Effector memory CD4-positive, alpha-beta T cell (primary cell): ENCODE data around the gene ADGRB3.
"Not testable (repeated sequence)": the region's sequence is repeated elsewhere in the genome, so short reads cannot be mapped to it uniquely, and the experiment has no call there.

Source experiments
- DNase-seq, 3 donors: peaks; one replicate each; pipeline ENCODE4 v3.0.0-alpha.2; 2020
- H3K27ac ChIP-seq: 2 replicates; pipeline ENCODE4 v1.7.0; 2013; ENCODE audit warnings: mild to moderate bottlenecking, low read length, moderate library complexity; ENCODE audit not compliant: insufficient read depth, poor library complexity, severe bottlenecking
- H3K27me3 ChIP-seq: replicated peaks from 2 replicates; pipeline ENCODE4 v1.7.0; 2013; ENCODE audit warnings: mild to moderate bottlenecking, low read length; ENCODE audit not compliant: insufficient read depth, control insufficient read depth, poor library complexity, severe bottlenecking
- H3K36me3 ChIP-seq: 2 replicates; pipeline ENCODE4 v1.7.0; 2013; ENCODE audit warnings: mild to moderate bottlenecking, low read length, moderate library complexity; ENCODE audit not compliant: control insufficient read depth, insufficient read depth
- H3K4me1 ChIP-seq: 2 replicates; pipeline ENCODE4 v1.7.0; 2013; ENCODE audit warnings: low read length, mild to moderate bottlenecking; ENCODE audit not compliant: control insufficient read depth, insufficient read depth, poor library complexity, severe bottlenecking
- H3K4me3 ChIP-seq: 2 replicates; pipeline ENCODE4 v1.7.0; 2013; ENCODE audit warnings: low read length, low read depth, mild to moderate bottlenecking; ENCODE audit not compliant: insufficient read depth, poor library complexity, severe bottlenecking
- H3K9me3 ChIP-seq: 2 replicates; pipeline ENCODE4 v1.7.0; 2013; ENCODE audit warnings: mild to moderate bottlenecking, low read length, moderate library complexity; ENCODE audit not compliant: control insufficient read depth

The ADGRB3 gene

GRCh38 chr6:68951270-68951669 lies 316.2 kb downstream of the ADGRB3 start:
- Histone ChIP-seq H3K27ac (no peak overlapping the region), H3K4me1 (no peaks in the 10 kb centered on the region), H3K4me3 (no peak overlapping the region), H3K36me3 (no peaks in the 10 kb centered on the region), H3K27me3 (no peaks in the 10 kb centered on the region), H3K9me3 (no peaks in the 10 kb centered on the region)
- no peak for DNase-seq

- Histone ChIP-seq H3K9me3 (no peaks in the 10 kb centered on the region), H3K27ac (no peak overlapping the region), H3K4me3 (no peak overlapping the region), H3K36me3 (no peaks in the 10 kb centered on the region), H3K4me1 (no peaks in the 10 kb centered on the region), H3K27me3 (no peaks in the 10 kb centered on the region)
- no peak for DNase-seq
These were observed 323.2 kb downstream of the ADGRB3 start for GRCh38 chr6:68958327-68958726.

GRCh38 chr6:68967549-68968300 lies 332.6 kb downstream of the ADGRB3 start:
- Histone ChIP-seq H3K27me3 (no peaks in the 10 kb centered on the region), H3K36me3 (no peaks in the 10 kb centered on the region), H3K4me3 (no peak overlapping the region), H3K27ac (no peak overlapping the region), H3K4me1 (no peaks in the 10 kb centered on the region), H3K9me3 (no peaks in the 10 kb centered on the region)
- peak in 1 of 3 donors; percentile 6 for DNase-seq

GRCh38 chr6:68968301-68968649 lies 333.2 kb downstream of the ADGRB3 start:
- no peaks in the 10 kb centered on the region for H3K36me3 ChIP-seq
- H3K4me1 ChIP-seq, result no peaks in the 10 kb centered on the region
- no peak overlapping the region for H3K27ac ChIP-seq
- no peak overlapping the region for H3K4me3 ChIP-seq
- DNase-seq, result no peak
- H3K27me3 ChIP-seq, result no peaks in the 10 kb centered on the region
- no peaks in the 10 kb centered on the region for H3K9me3 ChIP-seq

GRCh38 chr6:68973066-68973465 lies 338.0 kb downstream of the ADGRB3 start:
- H3K4me1 ChIP-seq, result no peaks in the 10 kb centered on the region
- DNase-seq, result no peak
- H3K27ac ChIP-seq, result no peak overlapping the region
- H3K36me3 ChIP-seq, result no peaks in the 10 kb centered on the region
- no peak overlapping the region for H3K4me3 ChIP-seq
- H3K27me3 ChIP-seq, result no peaks in the 10 kb centered on the region
- no peaks in the 10 kb centered on the region for H3K9me3 ChIP-seq

- H3K27ac ChIP-seq, result no peak overlapping the region
- no peaks in the 10 kb centered on the region for H3K4me1 ChIP-seq
- no peaks in the 10 kb centered on the region for H3K9me3 ChIP-seq
- no peak overlapping the region for H3K4me3 ChIP-seq
- no peaks in the 10 kb centered on the region for H3K36me3 ChIP-seq
- DNase-seq, result no peak
- H3K27me3 ChIP-seq, result no peaks in the 10 kb centered on the region
These were observed 340.0 kb downstream of the ADGRB3 start for GRCh38 chr6:68975064-68975463.

GRCh38 chr6:68975816-68976215 lies 340.7 kb downstream of the ADGRB3 start:
- no peaks in the 10 kb centered on the region for H3K4me1 ChIP-seq
- H3K27me3 ChIP-seq, result no peaks in the 10 kb centered on the region
- no peaks in the 10 kb centered on the region for H3K9me3 ChIP-seq
- H3K36me3 ChIP-seq, result no peaks in the 10 kb centered on the region
- no peak overlapping the region for H3K27ac ChIP-seq
- H3K4me3 ChIP-seq, result no peak overlapping the region
- DNase-seq, result no peak

- H3K9me3 ChIP-seq, result no peaks in the 10 kb centered on the region
- H3K27ac ChIP-seq, result no peak overlapping the region
- H3K4me3 ChIP-seq, result no peak overlapping the region
- DNase-seq, result no peak
- H3K27me3 ChIP-seq, result no peaks in the 10 kb centered on the region
- no peaks in the 10 kb centered on the region for H3K4me1 ChIP-seq
- no peaks in the 10 kb centered on the region for H3K36me3 ChIP-seq
These were observed 341.2 kb downstream of the ADGRB3 start for GRCh38 chr6:68976260-68976659.

- H3K9me3 ChIP-seq, result no peaks in the 10 kb centered on the region
- H3K4me1 ChIP-seq, result no peaks in the 10 kb centered on the region
- no peaks in the 10 kb centered on the region for H3K27me3 ChIP-seq
- DNase-seq, result no peak
- H3K36me3 ChIP-seq, result no peaks in the 10 kb centered on the region
- H3K27ac ChIP-seq, result no peak overlapping the region
- H3K4me3 ChIP-seq, result no peak overlapping the region
These were observed 343.3 kb downstream of the ADGRB3 start for GRCh38 chr6:68978411-68978810.

GRCh38 chr6:68981668-68982067 lies 346.6 kb downstream of the ADGRB3 start:
- not testable (repeated sequence) for H3K4me3 ChIP-seq, H3K27ac ChIP-seq, H3K36me3 ChIP-seq, DNase-seq, H3K4me1 ChIP-seq, H3K27me3 ChIP-seq, H3K9me3 ChIP-seq
